Stimulated activated naive CD8-positive, alpha-beta T cell treated with anti-CD3 and anti-CD28 coated beads, Interleukin-15, amount 100 ng/mL, for 72 hours (primary cell): ENCODE measurements around the gene SCUBE1.

Experiments
- ATAC-seq: fragments of 150-1000 bp; cut with Tn5 transposase; 2 replicates; pipeline ENCODE4 v1.10.0; 2021; ENCODE audit warnings: mild to moderate bottlenecking, moderate library complexity
- DNase-seq, 2 donors: peaks; one replicate each; pipeline ENCODE4 v3.0.0; 2021 to 2022
- H3K27ac Mint-ChIP-seq, 2 donors: one replicate each; pipeline ENCODE4 v1.8.0; 2022; ENCODE audit warnings: mild to moderate bottlenecking in 2 of 2, mixed read lengths in 2 of 2, moderate library complexity in 2 of 2
- H3K27me3 Mint-ChIP-seq: one replicate; pipeline ENCODE4 v1.8.0; 2022; ENCODE audit warnings: mixed read lengths
- H3K4me1 Mint-ChIP-seq: one replicate; pipeline ENCODE4 v1.8.0; 2022; ENCODE audit warnings: mild to moderate bottlenecking, mixed read lengths
- H3K4me3 Mint-ChIP-seq, 2 donors: one replicate each; pipeline ENCODE4 v1.8.0; 2022; ENCODE audit warnings: mild to moderate bottlenecking in 2 of 2, mixed read lengths in 2 of 2, moderate library complexity in 1 of 2
- H3K9me3 Mint-ChIP-seq, 2 donors: one replicate each; pipeline ENCODE4 v1.8.0; 2022; ENCODE audit warnings: mixed read lengths in 2 of 2

Gene SCUBE1

DNA sequence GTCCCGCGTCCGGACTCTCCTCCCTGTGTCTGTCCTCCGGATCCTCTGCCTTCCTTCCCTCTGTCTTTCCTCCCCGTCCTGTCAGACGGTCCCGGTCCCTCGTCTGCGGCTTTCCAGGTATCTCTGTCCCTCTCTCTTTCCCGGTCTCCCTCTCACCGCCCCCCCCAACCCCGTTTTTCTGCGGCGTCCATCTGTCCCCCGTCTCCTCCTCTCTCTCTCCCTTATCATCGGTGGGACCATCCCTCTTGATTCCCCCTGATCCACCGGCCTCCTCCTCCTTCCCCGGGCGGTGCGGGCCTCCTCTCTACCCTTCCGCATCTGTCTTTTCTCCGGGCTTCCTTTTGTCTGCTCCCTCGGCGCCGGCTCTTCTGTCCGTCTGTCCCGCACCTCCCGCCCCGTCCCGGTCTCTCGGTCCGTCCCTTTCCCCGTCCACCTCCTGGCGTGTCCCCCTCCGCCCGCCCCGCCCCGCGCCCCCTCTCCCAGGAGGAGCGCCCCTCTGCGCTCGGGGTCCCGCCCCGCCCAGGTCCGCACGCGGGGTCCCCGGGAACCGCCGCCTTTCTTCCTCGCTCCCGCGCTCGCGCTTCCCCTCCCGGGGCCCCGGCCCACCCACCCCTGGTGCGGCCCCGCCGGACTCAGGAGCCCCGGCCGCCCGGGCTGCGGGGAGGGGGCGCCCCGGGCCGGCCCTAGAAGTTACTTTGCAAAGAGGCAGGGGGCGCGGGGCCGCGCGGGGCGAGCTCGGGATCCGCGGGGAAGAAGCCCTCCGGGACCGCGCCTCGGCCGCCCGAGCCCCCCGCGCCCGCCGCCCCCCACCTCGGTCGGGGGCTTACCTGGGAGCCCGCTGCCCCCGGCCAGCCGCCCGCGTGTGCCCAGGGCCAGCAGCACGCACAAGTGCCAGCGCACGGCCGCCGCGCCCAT is 568 bp downstream of the SCUBE1 start:
- Mint-ChIP-seq H3K27me3 (peaks cover 69% of the 10 kb centered on the region), H3K9me3 (no peaks in the 10 kb centered on the region), H3K4me3 (peak overlapping the region; percentile 27 to 29), H3K4me1 (peaks cover 17% of the 10 kb centered on the region), H3K27ac (no peak overlapping the region)
- DNase-seq (no peak), ATAC-seq (no peak)

- Mint-ChIP-seq H3K27ac (no peak overlapping the region), H3K4me1 (peaks cover 17% of the 10 kb centered on the region), H3K9me3 (no peaks in the 10 kb centered on the region), H3K4me3 (peak overlapping the region; percentile 26 to 30), H3K27me3 (peaks cover 60% of the 10 kb centered on the region)
- DNase-seq (no peak), ATAC-seq (no peak)
Observed at GRCh38 chr22:43341565-43341964, 1.6 kb downstream of the SCUBE1 start.

DNA sequence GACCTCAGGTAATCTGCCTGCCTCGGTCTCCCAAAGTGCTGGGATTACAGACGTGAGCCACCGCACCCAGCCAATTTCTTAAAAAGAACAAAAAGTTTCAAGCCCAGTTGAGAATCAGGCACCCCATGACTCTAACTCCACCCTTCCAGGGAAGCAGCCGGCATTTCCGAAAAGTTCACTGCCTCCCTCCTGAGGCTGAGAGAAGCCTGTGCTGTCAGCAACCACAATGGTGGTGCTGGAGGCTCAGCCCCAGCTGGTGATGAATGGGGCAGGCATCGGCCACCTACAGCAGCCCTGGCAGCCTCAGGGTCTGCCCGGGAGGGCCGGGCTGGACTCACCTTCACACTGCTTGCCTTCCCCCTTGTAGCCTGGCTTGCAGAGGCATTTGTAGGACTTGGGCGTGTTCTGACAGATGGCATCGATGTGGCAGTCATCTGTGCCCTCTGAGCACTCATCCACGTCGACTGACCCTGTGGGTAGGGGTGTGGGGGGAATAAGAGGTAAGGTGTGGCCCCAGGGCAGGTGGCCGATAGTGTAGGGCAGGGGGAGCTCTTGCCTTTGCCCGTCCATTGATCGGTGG is 4.3 kb downstream of the SCUBE1 start:
- no peak overlapping the region for H3K4me3 Mint-ChIP-seq
- ATAC-seq (no peak), DNase-seq (no peak)
- peaks cover 33% of the 10 kb centered on the region for H3K27me3 Mint-ChIP-seq
- H3K9me3 Mint-ChIP-seq: no peaks in the 10 kb centered on the region
- no peak overlapping the region for H3K27ac Mint-ChIP-seq
- peaks cover 5% of the 10 kb centered on the region for H3K4me1 Mint-ChIP-seq

DNA sequence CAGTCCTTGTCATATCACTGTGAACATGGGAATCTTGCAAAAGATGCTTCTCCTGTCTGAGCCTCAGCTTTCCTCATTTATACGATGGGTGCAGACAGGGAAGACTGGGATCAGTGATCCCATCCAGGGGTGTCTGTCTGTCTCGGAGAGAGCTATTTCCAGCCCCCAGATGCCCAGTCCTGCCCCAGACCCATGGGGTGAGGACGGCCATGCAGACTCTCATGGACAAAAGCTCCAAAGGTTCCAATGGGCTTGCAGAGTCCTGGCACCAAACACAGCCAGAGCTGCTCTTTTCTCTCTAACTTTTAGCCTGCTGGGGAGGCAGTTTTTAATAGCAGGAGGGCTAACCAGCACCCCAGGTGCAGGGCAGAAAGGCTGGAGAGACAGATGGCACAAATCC is 5.2 kb downstream of the SCUBE1 start:
- DNase-seq (no peak), ATAC-seq (no peak)
- peaks cover 5% of the 10 kb centered on the region for H3K4me1 Mint-ChIP-seq
- H3K27me3 Mint-ChIP-seq: peaks cover 30% of the 10 kb centered on the region
- no peak overlapping the region for H3K4me3 Mint-ChIP-seq
- H3K9me3 Mint-ChIP-seq: no peaks in the 10 kb centered on the region
- H3K27ac Mint-ChIP-seq: no peak overlapping the region

- Mint-ChIP-seq H3K4me1 (peaks cover 3% of the 10 kb centered on the region), H3K27ac (no peak overlapping the region), H3K4me3 (no peak overlapping the region), H3K27me3 (peaks cover 26% of the 10 kb centered on the region), H3K9me3 (no peaks in the 10 kb centered on the region)
- no peak for ATAC-seq
- no peak for DNase-seq
Observed at GRCh38 chr22:43337385-43337784, 5.8 kb downstream of the SCUBE1 start.

- Mint-ChIP-seq H3K27ac (no peak overlapping the region), H3K9me3 (no peaks in the 10 kb centered on the region), H3K4me1 (peaks cover 6% of the 10 kb centered on the region), H3K4me3 (no peak overlapping the region), H3K27me3 (no peaks in the 10 kb centered on the region)
- DNase-seq (no peak), ATAC-seq (no peak)
Observed at GRCh38 chr22:43334378-43334777, 8.8 kb downstream of the SCUBE1 start.

DNA sequence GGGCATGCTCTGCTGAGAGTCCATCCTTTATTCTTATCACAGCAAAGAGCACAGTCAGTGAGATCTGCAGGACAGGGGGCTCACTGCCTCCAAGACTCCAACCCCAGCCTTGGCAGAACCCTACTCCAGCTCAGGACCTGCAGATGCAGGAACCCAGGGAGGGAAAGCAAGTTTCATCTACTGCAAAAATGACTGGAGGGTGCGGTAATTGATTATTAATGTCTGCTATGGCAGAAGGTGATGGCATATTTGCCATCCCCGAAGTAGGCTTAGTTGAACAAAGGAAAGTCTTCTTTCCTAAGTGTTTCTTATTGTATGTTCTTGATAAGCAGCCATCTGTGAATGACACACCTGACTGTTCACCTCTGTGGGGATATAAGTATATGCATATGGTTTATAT is 9.2 kb downstream of the SCUBE1 start:
- H3K9me3 Mint-ChIP-seq: no peaks in the 10 kb centered on the region
- ATAC-seq: no peak

DNA sequence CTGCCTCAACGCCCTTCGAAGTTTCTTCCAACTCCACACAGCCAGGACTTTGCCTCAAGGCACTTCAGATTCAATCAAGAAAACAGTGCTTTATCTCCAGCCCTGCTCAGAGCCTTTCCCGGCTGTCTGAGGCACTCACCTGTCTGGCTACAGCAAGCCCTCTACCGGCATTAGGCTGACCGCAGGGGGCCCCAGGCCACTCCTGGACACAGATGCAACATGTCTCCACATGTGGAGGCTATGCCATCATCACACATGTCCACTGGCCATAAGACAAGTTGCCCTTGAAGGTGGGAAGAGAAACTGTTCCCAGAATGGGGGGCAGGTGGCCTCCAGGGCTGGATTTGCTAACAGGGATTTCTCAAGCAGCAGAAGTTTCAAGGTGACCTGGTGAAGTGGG is 10.0 kb downstream of the SCUBE1 start:
- H3K27me3 Mint-ChIP-seq: no peaks in the 10 kb centered on the region
- peaks cover 6% of the 10 kb centered on the region for H3K4me1 Mint-ChIP-seq
- no peaks in the 10 kb centered on the region for H3K9me3 Mint-ChIP-seq
- H3K4me3 Mint-ChIP-seq: no peak overlapping the region
- ATAC-seq (no peak), DNase-seq (no peak)
- H3K27ac Mint-ChIP-seq: no peak overlapping the region

More for the DNA sequence above, 9.2 kb downstream of the SCUBE1 start:
- peaks cover 6% of the 10 kb centered on the region for H3K4me1 Mint-ChIP-seq
- no peak overlapping the region for H3K27ac Mint-ChIP-seq
- H3K27me3 Mint-ChIP-seq: no peaks in the 10 kb centered on the region
- no peak for DNase-seq
- no peak overlapping the region for H3K4me3 Mint-ChIP-seq

DNA sequence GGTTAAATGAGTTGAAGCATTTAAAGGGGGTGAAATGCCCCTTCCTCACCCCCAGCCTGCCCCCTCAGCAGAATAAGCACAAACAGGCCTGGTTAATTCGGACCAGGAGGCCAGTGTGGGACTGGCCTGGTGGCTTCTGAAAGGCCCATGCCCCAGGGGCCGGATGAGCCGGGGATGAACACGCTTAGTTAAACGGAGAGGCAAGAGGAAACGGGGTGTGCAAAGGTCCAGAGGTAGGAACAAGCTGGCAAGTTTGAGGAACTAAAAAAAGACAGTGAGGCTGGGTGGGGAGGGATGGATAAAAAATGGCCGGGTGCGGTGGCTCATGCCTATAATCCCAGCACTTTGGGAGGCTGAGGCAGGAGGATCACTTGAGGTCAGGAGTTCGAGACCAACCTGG is 11.5 kb downstream of the SCUBE1 start:
- Mint-ChIP-seq H3K9me3 (no peaks in the 10 kb centered on the region), H3K27me3 (no peaks in the 10 kb centered on the region), H3K4me1 (peaks cover 6% of the 10 kb centered on the region), H3K27ac (no peak overlapping the region), H3K4me3 (no peak overlapping the region)
- no peak for DNase-seq
- ATAC-seq: no peak

GRCh38 chr22:43331069-43331451 is 12.1 kb downstream of the SCUBE1 start:
- no peak for ATAC-seq

GRCh38 chr22:43330178-43331068 is 12.7 kb downstream of the SCUBE1 start:
- Mint-ChIP-seq H3K27me3 (no peaks in the 10 kb centered on the region), H3K4me3 (no peak overlapping the region), H3K9me3 (no peaks in the 10 kb centered on the region), H3K27ac (peak overlapping the region in 1 of 2 donors; percentile 5), H3K4me1 (peaks cover 6% of the 10 kb centered on the region)
- DNase-seq (no peak), ATAC-seq (no peak)

More at GRCh38 chr22:43331069-43331451, 12.1 kb downstream of the SCUBE1 start:
- Mint-ChIP-seq H3K27me3 (no peaks in the 10 kb centered on the region), H3K4me1 (peaks cover 6% of the 10 kb centered on the region), H3K4me3 (no peak overlapping the region), H3K27ac (peak overlapping the region in 1 of 2 donors; percentile 5), H3K9me3 (no peaks in the 10 kb centered on the region)
- no peak for DNase-seq

GRCh38 chr22:43329061-43329460 is 14.1 kb downstream of the SCUBE1 start:
- H3K4me3 Mint-ChIP-seq: no peak overlapping the region
- DNase-seq (no peak), ATAC-seq (no peak)
- H3K4me1 Mint-ChIP-seq: peaks cover 6% of the 10 kb centered on the region
- no peaks in the 10 kb centered on the region for H3K27me3 Mint-ChIP-seq
- H3K27ac Mint-ChIP-seq: no peak overlapping the region
- no peaks in the 10 kb centered on the region for H3K9me3 Mint-ChIP-seq

GRCh38 chr22:43327157-43327438 is 16.1 kb downstream of the SCUBE1 start:
- H3K27me3 Mint-ChIP-seq: no peaks in the 10 kb centered on the region
- H3K4me3 Mint-ChIP-seq: no peak overlapping the region
- ATAC-seq (no peak), DNase-seq (no peak)
- peaks cover 6% of the 10 kb centered on the region for H3K4me1 Mint-ChIP-seq
- H3K9me3 Mint-ChIP-seq: no peaks in the 10 kb centered on the region
- no peak overlapping the region for H3K27ac Mint-ChIP-seq

GRCh38 chr22:43326331-43327156 is 16.6 kb downstream of the SCUBE1 start:
- Mint-ChIP-seq H3K4me1 (peaks cover 6% of the 10 kb centered on the region), H3K27me3 (no peaks in the 10 kb centered on the region), H3K9me3 (no peaks in the 10 kb centered on the region)

DNA sequence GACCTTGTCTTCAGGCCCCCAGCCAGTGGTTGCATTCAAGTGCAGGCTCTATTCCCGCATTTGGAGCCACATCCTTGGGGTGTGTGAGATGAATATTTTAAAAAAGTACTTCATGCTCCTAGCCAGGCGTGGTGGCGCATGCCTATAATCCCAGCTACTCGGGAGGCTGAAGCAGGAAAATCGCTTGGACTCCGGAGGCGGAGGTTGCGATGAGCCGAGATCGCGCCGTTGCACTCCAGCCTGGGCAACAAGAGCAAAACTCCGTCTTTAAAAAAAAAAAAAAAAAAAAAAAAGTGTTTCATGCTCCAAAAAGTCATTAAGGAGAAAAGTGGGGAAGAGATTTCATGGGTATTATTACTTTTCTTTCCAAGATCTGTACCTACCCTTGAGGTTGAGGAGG is 18.0 kb downstream of the SCUBE1 start:
- DNase-seq (no peak), ATAC-seq (no peak)
- no peak overlapping the region for H3K27ac Mint-ChIP-seq
- H3K9me3 Mint-ChIP-seq: peaks cover 0 to 5% of the 10 kb centered on the region in 2 donors
- H3K4me1 Mint-ChIP-seq: peaks cover 8% of the 10 kb centered on the region
- H3K27me3 Mint-ChIP-seq: no peaks in the 10 kb centered on the region
- H3K4me3 Mint-ChIP-seq: no peak overlapping the region

More at GRCh38 chr22:43326331-43327156, 16.6 kb downstream of the SCUBE1 start:
- H3K4me3 Mint-ChIP-seq: no peak overlapping the region
- ATAC-seq (no peak), DNase-seq (no peak)
- H3K27ac Mint-ChIP-seq: no peak overlapping the region
